HG03354 (cell line): ENCODE measurements around the gene FLACC1.
A peak's percentile ranks its signal among the peaks of the same experiment; 100 is the strongest.
"Not testable (repeated sequence)": the region's sequence is repeated elsewhere in the genome, so short reads cannot be mapped to it uniquely, and the experiment has no call there.

Experiments
- ATAC-seq: cut with Tn5 transposase; IDR thresholded peaks from one replicate; pipeline ENCODE4 v1.9.1; 2021; ENCODE audit warnings: mild to moderate bottlenecking; ENCODE audit not compliant: unreplicated experiment, poor library complexity, severe bottlenecking

Gene FLACC1

DNA sequence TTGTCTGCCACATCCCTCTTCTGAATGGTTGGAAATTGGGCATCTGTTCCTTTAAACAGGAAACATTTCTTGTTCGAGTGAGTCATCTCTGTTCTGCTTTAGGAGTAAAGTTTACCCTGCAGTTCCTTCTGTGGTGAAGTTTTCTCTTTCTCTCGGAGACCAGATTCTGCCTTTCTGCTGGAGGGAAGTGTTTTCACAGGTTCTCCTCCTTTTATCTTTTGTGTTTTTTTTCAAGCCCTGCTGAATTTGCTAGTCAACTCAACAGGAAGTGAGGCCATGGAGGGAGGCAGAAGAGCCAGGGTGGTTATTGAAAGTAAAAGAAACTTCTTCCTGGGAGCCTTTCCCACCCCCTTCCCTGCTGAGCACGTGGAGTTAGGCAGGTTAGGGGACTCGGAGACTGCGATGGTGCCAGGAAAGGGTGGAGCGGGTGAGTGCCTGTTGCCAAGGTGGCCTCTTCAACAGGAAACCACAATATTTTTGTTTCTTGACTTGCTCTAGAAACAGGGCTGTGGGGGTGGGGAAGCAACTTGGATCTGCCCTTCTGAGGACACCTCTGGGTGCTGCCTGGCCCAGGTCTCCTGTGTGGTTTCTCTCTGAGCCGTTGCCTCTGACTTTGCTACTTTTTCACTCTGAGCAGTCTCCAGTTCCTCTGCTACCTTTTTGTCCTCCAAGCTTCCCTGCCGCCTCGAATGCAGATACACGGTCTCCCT, 99.0 kb downstream of the FLACC1 start:
- ATAC-seq, result peak; percentile 73

DNA sequence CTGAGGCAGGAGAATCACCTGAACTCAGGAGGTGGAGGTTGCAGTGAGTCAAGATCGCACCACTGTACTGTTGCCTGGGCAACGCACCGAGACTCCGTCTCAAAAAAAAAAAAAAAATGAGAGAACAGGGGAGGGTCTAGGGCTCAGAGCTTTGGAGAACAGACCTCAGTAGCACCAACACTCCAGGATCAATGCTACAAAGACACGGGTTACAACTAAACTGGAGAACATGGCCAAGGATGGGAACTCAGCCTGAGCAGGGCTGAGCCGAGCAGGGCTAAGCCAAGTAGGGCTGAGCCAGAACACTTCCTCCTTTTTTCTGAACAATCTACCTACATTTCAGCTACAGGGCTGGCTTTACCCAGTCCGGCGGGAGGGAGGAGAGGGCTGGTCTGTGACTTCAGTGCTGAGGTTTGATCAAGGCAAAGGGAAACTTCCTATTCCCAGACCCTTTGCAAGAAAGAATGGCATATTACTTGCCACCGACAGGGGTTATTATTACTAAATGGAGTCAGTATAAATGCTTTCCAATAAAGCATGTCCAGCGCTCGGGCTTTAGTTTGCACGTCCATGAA, 99.7 kb downstream of the FLACC1 start:
- peak; percentile 50 for ATAC-seq

DNA sequence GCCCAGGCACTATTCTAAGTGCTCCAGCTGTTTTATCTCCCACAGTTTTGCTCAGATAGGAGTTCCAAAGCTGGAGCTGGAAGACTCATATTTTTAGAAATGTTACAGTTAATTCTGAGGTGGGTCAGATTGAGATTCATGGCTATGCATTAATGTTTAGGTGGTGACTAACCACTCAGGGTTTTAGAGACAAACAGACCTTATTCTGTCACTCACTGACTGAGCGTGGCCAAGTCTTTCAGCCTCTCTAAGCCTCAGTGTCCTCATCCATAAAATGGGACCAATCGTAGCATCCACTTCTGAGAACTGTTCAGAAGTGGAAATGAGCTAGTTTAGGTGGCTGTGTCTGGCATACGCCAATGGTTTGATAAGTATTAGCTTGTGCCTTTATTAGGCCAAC, 101.1 kb downstream of the FLACC1 start:
- ATAC-seq, result no peak

DNA sequence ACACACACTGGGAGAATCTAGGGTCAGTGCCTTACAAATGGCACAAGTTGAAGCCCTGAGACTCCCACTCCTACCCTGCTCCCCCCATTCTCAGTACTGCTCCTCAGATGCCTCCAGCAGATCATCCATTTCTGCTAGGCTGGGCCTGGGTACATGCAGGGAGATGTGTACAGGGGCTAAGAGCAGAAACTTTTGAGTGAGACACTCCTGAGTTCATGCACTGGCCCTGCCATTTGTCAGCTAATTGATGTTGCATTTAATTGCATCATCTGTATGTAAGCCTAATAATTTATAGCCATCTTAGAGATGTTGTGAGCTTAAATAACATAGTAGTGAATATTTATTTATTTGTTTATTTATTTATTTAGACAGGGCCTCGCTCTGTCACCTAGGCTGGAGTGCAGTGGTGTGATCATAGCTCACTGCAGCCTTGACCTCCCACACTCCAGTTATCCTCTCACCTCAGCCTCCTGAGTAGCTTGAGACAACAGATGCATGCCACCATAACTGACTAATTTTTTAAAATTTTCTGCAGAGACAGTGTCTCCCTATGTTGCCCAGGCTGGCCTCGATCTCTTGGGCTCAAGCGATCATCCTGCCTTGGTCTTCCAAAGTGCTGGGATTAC, 101.6 kb downstream of the FLACC1 start:
- ATAC-seq, result no peak

DNA sequence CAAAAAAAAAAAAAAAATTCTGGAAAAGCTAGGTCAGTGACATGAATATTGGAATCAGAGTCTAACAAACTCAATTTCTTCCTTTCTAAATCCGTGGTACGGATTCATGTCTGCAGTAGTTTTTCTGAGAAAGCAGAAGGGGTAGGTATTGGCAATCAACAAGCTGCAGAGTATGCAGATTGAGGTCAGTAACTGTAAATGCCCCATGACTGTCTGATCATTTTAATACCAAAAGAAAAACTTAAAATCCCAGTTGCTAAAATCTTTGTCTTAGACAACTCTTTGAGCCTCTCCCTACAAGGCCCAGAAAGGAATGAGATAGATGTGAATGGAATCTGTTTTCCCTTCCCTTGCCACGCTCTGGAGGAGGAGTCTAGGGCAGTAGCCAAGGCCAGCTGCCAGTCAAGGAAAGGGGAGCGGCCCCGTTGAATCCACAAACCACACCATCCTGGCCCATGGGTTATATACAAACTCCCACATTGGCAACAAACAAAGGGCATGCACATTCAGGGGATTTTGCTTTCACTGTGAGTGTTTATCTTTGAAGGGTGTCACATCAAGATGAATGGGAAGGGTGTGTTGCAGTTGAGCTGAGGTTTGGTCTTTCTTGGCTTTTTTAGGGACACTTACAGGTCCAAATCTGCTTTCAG, 102.9 kb downstream of the FLACC1 start:
- no peak for ATAC-seq

DNA sequence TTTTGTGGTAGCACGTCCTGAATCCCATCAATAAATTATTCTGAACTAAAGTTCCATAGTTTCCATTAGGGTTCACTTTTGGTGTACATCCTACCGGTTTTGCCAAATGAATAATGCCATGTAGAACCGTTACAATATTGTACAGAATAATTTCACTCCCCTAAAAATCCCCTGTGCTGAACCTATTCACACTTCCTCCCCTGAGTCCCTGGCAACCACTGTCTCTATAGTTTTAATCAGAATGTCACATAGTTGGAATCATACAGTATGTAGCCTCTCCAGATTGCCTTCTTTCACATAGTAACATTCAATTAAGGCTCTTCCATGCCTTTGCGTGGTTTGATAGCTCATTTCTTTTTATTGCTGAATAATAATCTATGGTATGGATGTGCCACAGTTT, 106.4 kb downstream of the FLACC1 start:
- no peak for ATAC-seq

DNA sequence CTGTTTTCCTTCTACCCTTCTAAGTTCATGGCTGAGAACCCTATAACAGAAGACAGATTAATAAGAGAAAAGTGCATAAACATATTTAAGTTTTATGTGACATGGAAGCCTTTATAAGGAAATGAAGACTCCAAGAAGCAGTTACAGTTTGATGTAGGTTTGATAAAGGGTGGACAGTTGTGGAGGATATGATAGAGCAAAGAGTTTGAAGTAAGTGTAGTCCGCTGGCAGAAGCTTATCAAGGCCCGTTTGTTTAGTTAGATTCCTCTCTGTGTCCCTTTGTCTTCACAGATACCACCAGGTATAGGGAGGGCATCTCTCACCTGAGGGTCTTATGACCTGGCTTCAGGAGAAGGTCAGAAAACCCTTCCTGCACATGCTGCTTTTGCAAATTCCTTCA, 107.3 kb downstream of the FLACC1 start:
- no peak for ATAC-seq

DNA sequence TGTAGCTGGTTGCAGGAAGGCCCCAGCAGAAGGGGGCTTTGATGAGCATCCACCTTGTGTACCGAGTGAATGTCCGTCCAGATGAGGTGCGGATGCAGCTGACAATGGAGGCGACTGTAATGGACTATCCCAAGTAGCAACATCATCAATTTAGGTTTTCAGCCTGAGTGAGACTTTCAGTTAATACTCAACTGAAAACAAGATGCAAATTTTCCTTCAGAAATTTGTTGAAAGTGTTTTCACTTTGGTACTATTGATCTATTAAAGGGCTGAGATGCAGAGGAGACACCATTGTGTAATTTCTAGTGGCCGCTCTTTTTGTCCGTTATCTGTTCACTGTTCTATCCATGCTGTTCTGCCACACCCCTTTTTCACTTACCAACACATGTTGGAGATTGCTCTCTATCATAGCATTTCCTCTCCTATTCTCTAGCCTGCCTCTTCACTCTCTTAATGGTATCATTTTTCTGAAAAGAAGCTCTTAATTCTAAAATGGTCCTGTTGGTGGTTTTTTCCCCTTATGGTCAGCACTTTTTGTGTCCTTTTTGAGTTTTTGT, 108.8 kb downstream of the FLACC1 start:
- ATAC-seq, result no peak

DNA sequence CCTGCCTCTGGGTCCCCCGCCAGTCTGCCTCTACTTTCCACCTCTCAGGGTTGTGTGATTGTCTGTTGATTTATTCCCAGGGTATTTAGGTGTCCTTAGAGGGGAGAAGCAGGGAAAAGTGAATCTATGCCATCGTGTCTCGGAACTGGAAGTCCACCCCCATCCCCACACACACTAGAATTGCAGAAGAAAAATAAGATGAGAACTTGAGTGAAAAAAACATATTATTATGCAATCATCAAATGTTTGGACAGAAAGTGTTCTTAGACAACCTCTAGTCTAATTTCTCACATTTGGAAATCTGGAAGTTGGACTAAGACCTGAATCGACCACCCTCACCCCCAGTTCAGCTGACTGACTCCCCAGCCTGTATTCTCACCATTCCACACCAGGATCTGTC, 110.9 kb downstream of the FLACC1 start:
- ATAC-seq, result no peak

DNA sequence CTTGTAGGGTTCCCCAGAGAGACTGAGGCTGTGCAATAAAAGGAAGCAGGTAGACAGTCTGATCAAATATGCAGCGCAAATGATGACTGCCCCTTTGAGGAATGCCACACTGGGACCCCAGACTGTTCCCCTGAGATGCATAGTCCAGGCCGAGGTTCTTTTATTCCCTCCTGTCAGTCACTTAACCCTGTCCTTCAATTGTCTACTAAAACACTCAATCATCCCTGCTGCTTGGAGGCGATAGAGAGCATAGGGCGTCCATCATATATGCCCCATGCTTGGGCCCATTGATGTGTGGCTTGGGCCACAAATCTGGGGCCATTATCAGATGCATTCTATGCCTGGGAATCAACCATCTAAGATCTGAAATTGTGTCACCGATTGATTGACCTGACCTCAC, 112.3 kb downstream of the FLACC1 start:
- no peak for ATAC-seq

DNA sequence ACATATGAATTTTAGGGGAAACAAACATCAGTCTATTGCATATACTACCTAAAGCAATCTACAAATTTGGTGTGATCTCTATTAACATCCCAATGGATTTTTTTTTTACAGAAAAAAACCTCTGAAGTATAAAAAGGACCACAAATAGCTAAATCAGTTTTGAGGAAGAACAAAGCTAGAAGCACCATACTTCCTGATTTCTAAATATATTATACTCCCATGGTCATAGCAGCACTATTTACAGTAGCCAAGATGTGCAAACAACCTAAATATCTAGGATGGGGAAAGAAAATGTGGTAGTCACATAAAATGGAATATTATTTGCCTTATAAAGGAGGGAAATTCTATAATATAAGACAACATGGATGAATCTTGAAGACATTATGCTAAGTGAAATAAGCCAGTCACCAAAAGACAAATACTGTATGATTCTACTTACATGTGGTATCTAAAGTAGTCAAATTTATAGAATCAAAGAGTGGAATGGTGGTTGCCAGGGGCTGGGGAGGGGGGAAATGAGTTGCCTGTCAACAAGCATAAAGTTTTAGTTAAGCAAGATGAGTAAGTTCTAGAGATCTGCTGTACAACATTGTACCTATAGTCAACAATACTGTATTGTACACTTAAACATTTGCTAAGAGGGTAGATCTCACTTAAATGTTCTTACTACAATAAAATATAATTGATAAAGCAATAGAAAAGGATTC, 114.4 kb downstream of the FLACC1 start:
- no peak for ATAC-seq

DNA sequence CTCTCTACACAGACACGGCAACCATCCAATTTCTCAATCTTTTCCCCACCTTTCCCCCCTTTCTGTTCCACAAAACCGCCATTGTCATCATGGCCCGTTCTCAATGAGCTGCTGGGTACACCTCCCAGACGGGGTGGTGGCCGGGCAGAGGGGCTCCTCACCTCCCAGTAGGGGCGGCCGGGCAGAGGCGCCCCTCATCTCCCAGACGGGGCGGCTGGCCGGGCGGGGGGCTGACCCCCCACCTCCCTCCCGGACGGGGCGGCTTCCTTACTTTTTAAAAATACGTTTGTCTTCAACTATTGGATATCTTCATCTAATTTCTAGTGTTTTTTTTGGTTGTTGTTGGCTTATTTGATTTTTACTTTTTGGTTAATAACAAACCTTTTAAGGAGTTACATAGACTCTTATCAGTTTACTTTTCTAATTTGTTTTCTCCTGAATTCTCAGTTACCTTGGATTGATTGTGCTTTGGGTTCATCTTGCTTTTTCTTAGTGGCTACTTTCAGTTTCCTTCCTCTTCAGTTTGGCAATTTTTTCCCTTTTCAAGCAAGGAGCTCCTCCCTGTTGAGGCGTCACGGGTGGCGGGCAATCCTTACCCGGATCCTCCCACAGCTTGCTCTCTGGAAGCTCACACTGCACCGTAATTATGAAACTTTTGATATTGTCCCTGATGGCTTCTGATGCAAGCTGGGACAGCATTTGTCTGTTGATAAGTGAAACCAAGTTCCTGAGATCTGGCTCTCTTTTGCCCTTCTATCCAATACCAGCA, 117.8 kb downstream of the FLACC1 start:
- ATAC-seq, result not testable (repeated sequence)
